Measurements from ENCODE around the gene SLC7A9. TPM values are rescaled to one million over a fixed set of nuclear protein-coding genes. Genes with fewer than 3 reads are reported as not detected.

The SLC7A9 gene
- total RNA-seq, 4 donors from 2014 or later, result 0.33 to 0.78 (median 0.52) TPM; not detected in 1

- WGBS, result 93% methylated on average over 6 of the region's 8 CpGs
- Histone ChIP-seq H3K27me3 (peaks cover 0 to 43% (median 0%) of the 10 kb centered on the region in 4 donors), H3K27ac (replicated peaks in 1 of 4) (no peak overlapping the region), H3K4me3 (no peak overlapping the region), H3K36me3 (no peaks in the 10 kb centered on the region), H3K4me1 (no peaks in the 10 kb centered on the region), H3K9me3 (no peaks in the 10 kb centered on the region)
- intact Hi-C loops (cut with DNase I), result no loop called here
- TF ChIP-seq EP300 (IDR thresholded peaks at IDR 0.05) (no peak), CTCF (IDR thresholded peaks at IDR 0.05) (no peak), POLR2A (IDR thresholded peaks at IDR 0.05; ENCODE audit: low read depth) (no peak), POLR2AphosphoS5 (IDR thresholded peaks at IDR 0.05) (no peak)
- DNase-seq (ENCODE audit: extremely low spot score), result no peak
Measured at GRCh38 chr19:32818536-32818935, 51.0 kb downstream of the SLC7A9 start.

GRCh38 chr19:32817569-32818476, 51.7 kb downstream of the SLC7A9 start:
- no peak overlapping the region for H3K4me3 ChIP-seq
- no peaks in the 10 kb centered on the region for H3K4me1 ChIP-seq
- peaks cover 0 to 36% (median 0%) of the 10 kb centered on the region in 4 donors for H3K27me3 ChIP-seq
- intact Hi-C loops (cut with DNase I), result no loop called here
- H3K36me3 ChIP-seq, result no peaks in the 10 kb centered on the region
- 89% methylated on average over 17 of the region's 17 CpGs for WGBS
- H3K9me3 ChIP-seq, result no peaks in the 10 kb centered on the region
- no peak for DNase-seq (ENCODE audit: extremely low spot score)
- H3K27ac ChIP-seq (replicated peaks in 1 of 4), result no peak overlapping the region
- TF ChIP-seq POLR2AphosphoS5 (IDR thresholded peaks at IDR 0.05) (no peak), POLR2A (IDR thresholded peaks at IDR 0.05; ENCODE audit: low read depth) (no peak), CTCF (IDR thresholded peaks at IDR 0.05) (no peak), EP300 (IDR thresholded peaks at IDR 0.05) (no peak)

- Histone ChIP-seq H3K27ac (replicated peaks in 1 of 4) (no peak overlapping the region), H3K27me3 (peaks cover 0 to 32% (median 0%) of the 10 kb centered on the region in 4 donors), H3K4me1 (no peaks in the 10 kb centered on the region), H3K4me3 (no peak overlapping the region), H3K36me3 (no peaks in the 10 kb centered on the region), H3K9me3 (no peaks in the 10 kb centered on the region)
- WGBS, result 65% methylated on average over 7 of the region's 7 CpGs
- TF ChIP-seq POLR2A (IDR thresholded peaks at IDR 0.05; ENCODE audit: low read depth) (no peak), EP300 (IDR thresholded peaks at IDR 0.05) (no peak), POLR2AphosphoS5 (IDR thresholded peaks at IDR 0.05) (no peak), CTCF (IDR thresholded peaks at IDR 0.05) (no peak)
- no peak for DNase-seq (ENCODE audit: extremely low spot score)
- intact Hi-C loops (cut with DNase I), result no loop called here
Measured at GRCh38 chr19:32816555-32817099, 52.9 kb downstream of the SLC7A9 start.

- DNase-seq (ENCODE audit: extremely low spot score), result no peak
- H3K4me1 ChIP-seq, result no peaks in the 10 kb centered on the region
- WGBS, result 62% methylated on average over 6 of the region's 6 CpGs
- no peaks in the 10 kb centered on the region for H3K9me3 ChIP-seq
- H3K27ac ChIP-seq (replicated peaks in 1 of 4), result no peak overlapping the region
- peaks cover 0 to 16% (median 0%) of the 10 kb centered on the region in 4 donors for H3K27me3 ChIP-seq
- H3K4me3 ChIP-seq, result no peak overlapping the region
- TF ChIP-seq EP300 (IDR thresholded peaks at IDR 0.05) (no peak), CTCF (IDR thresholded peaks at IDR 0.05) (no peak), POLR2AphosphoS5 (IDR thresholded peaks at IDR 0.05) (no peak)
- intact Hi-C loops (cut with DNase I), result no loop called here
- H3K36me3 ChIP-seq, result no peaks in the 10 kb centered on the region
Measured at GRCh38 chr19:32814624-32815023, 54.9 kb downstream of the SLC7A9 start.

All from esophagus muscularis mucosa (tissue), 4 donors.